Activated gamma-delta T cell (primary cell): ENCODE results near the gene STK32C.

Source experiments
- DNase-seq: peaks from one replicate; lab custom pipeline; 2025; lab: John Stamatoyannopoulos, UW

STK32C gene

GRCh38 chr10:132185601-132186487 is 121.9 kb downstream of the STK32C start:
- no peak for DNase-seq

GRCh38 chr10:132184816-132185593 is 122.7 kb downstream of the STK32C start:
- DNase-seq = no peak

- no peak for DNase-seq
These were observed 124.7 kb downstream of the STK32C start for GRCh38 chr10:132183046-132183445.

- no peak for DNase-seq
These were observed 125.2 kb downstream of the STK32C start for GRCh38 chr10:132182591-132182990.

GRCh38 chr10:132181691-132182425 is 125.9 kb downstream of the STK32C start:
- no peak for DNase-seq

GRCh38 chr10:132180736-132181135 is 127.0 kb downstream of the STK32C start:
- DNase-seq = no peak

- DNase-seq = no peak
These were observed 128.0 kb downstream of the STK32C start for GRCh38 chr10:132179551-132180392.

GRCh38 chr10:132178672-132179545 is 128.8 kb downstream of the STK32C start:
- no peak for DNase-seq

- no peak for DNase-seq
These were observed 129.7 kb downstream of the STK32C start for GRCh38 chr10:132178046-132178445.

GRCh38 chr10:132176623-132177500 is 130.9 kb downstream of the STK32C start:
- no peak for DNase-seq

- DNase-seq = no peak
These were observed 131.7 kb downstream of the STK32C start for GRCh38 chr10:132175907-132176581.

GRCh38 chr10:132175408-132175807 is 132.3 kb downstream of the STK32C start:
- no peak for DNase-seq

- no peak for DNase-seq
These were observed 133.5 kb downstream of the STK32C start for GRCh38 chr10:132174237-132174636.

- no peak for DNase-seq
These were observed 134.6 kb downstream of the STK32C start for GRCh38 chr10:132173185-132173584.

GRCh38 chr10:132172091-132173066 is 135.4 kb downstream of the STK32C start:
- DNase-seq = no peak

- DNase-seq = no peak
These were observed 137.0 kb downstream of the STK32C start for GRCh38 chr10:132170561-132171361.
